Urinary bladder (tissue), 4 donors: ENCODE results near the gene LCE7A. TPM values are rescaled to one million over a fixed set of nuclear protein-coding genes. Genes with fewer than 3 reads are reported as not detected.

ENCODE experiments used
- DNase-seq: peaks from one replicate; pipeline ENCODE4 v3.0.0-alpha.2; 2015; ENCODE audit errors: extremely low spot score
- H3K27ac ChIP-seq: one replicate; pipeline ENCODE4 v1.5.1; 2013; ENCODE audit warnings: low read depth, mild to moderate bottlenecking, moderate library complexity
- H3K36me3 ChIP-seq: one replicate; pipeline ENCODE4 v1.6.1; 2013; ENCODE audit warnings: mild to moderate bottlenecking, moderate library complexity; ENCODE audit not compliant: insufficient read depth
- H3K4me1 ChIP-seq: one replicate; pipeline ENCODE4 v1.6.1; 2013; ENCODE audit warnings: mild to moderate bottlenecking, moderate library complexity; ENCODE audit not compliant: insufficient read depth
- H3K4me3 ChIP-seq: one replicate; pipeline ENCODE4 v1.5.1; 2013; ENCODE audit warnings: low read depth, low read length
- WGBS: extraction: QIAGEN DNeasy Blood & Tissue Kit; methylation state at CpG from one replicate; pipeline ENCODE4 v1.1.7; 2013; 5-methylcytosine and 5-hydroxymethylcytosine counted together
- polyA plus RNA-seq: library from polyadenylated mRNA; stranded (reverse); fragments of 200-250 nt; gene quantifications from one replicate; pipeline ENCODE4 v1.2.3, GENCODE V29; 2013
- total RNA-seq: library from RNA; depleted of rRNA; stranded (reverse); fragments of >200 nt; gene quantifications from one replicate; pipeline ENCODE4 v1.2.3, GENCODE V29; 2014
- donor health status: healthy with polysubstance abuse.
- donor health status: healthy.

LCE7A gene
- total and polyA plus RNA-seq, 2 donors = not detected

DNA sequence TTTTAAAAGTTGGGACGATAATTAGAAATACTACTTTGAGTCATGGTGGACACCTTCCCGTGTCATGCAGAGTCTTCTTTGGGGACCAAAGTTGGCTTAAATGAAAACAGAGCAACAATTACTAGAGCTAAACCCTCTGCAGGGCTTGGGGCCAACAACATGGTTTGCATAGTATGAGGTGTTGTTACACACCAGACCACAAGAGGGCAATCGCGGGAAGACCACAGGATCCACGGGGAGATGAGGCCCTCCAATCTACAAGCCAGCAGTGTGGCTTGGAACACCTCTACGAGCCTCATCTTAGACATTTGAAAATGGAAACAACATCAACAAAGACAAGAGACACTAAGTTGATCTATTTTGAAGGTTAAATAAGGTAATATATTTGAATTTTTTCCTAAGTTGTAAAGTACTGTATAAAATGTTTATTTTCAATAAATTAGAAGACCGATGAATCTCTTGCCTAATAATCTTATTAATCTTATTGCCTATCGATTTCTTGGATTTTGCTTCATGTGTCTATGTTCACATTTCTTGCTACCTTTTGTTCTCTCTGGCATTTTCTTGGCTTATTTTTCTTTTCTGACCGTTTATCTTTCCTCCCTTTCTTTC, 10.1 kb downstream of the LCE7A start:
- Histone ChIP-seq H3K4me1 (no peaks in the 10 kb centered on the region), H3K4me3 (no peak overlapping the region), H3K27ac (no peak overlapping the region), H3K36me3 (no peaks in the 10 kb centered on the region)
- 42% methylated on average over 9 of the region's 9 CpGs for WGBS
- peak; percentile 18 for DNase-seq

DNA sequence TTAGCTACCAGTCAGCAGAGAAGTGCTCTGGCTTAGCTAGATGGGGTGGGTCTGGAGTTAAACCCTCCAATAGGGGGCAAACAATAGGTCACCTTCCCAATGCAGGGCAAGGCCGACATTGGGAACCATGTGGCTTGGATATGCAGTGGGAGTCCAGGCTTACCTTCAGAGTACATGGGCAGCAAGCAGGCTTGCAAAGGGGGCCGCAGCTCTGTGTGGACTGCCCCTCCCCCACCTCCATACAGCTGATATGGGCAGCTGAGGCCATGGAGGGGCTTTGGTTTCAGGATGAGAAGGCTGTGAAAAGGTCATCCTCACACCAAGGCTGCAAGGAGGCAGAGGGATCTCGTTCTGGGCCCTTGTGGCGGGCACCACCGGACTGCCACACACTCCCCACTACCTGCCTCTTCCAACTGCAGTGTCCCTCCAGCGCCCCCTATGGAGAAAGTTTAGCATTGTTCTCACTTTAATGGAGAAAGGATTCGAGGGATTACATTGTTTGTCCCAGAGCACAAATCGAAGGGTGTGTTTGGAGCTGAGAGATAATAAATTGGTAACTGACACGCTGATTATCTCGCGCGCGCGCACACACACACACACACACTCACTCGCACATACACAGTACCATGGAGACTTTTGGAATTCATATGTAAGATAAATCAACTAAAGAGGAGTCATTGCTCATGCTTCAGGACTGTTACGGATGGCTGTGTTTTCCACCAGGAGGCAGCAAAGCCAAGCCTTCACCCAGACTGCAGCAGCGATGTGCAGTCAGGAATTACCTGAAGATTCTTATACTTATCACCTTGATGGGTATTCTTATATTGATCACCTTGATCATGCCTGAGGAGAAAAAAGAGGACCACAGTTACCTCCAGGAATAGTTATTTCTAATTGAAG, 11.3 kb downstream of the LCE7A start:
- no peaks in the 10 kb centered on the region for H3K36me3 ChIP-seq
- no peaks in the 10 kb centered on the region for H3K4me1 ChIP-seq
- 47% methylated on average over 17 of the region's 17 CpGs for WGBS
- DNase-seq = no peak
- H3K27ac ChIP-seq = no peak overlapping the region
- no peak overlapping the region for H3K4me3 ChIP-seq

DNA sequence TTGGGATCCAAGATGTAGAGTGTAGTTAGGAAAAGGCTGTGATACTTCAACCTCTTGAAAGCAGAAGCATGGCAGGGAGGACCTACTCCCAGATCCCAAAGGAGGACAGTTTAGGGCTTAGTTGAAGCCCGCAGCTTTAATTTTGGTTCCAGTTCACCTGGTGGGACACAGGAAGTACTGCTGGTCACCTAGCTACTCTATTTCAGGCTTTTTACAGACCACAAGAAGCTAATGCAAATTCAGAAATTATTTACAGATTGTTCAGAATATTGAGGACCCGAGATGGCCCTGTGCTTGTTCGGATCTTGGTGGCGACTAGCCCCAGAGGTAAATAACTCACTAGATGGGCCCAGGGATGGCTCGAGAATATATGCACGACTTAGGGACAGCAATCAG, 11.9 kb downstream of the LCE7A start:
- no peak for DNase-seq
- Histone ChIP-seq H3K36me3 (no peaks in the 10 kb centered on the region), H3K27ac (no peak overlapping the region), H3K4me3 (no peak overlapping the region), H3K4me1 (no peaks in the 10 kb centered on the region)
- WGBS = 90% methylated on average over 6 of the region's 6 CpGs

DNA sequence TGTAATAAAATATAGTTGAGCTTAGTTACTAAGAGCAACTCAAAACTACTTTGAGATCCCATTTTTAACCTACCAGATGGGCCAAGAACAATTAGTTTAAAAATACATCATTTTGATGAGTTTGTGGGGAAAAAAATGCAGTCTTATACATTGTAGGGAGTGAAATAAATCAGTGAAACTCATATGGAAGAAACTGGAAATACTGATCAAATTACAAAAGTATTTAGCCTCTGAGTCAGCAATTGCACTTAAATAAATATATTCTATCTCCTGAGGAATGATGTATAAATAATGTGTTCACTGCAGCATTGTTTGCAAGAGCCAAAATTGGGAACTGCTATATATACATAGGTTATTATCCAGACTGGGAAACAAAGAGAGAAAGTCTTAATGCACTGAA, 13.7 kb downstream of the LCE7A start:
- Histone ChIP-seq H3K4me1 (no peaks in the 10 kb centered on the region), H3K27ac (no peak overlapping the region), H3K4me3 (no peak overlapping the region), H3K36me3 (no peaks in the 10 kb centered on the region)
- peak; percentile 10 for DNase-seq

GRCh38 chr1:152876827-152877226, 17.0 kb downstream of the LCE7A start:
- Histone ChIP-seq H3K36me3 (no peaks in the 10 kb centered on the region), H3K27ac (no peak overlapping the region), H3K4me1 (no peaks in the 10 kb centered on the region), H3K4me3 (no peak overlapping the region)
- 86% methylated on average over 1 of the region's 1 CpG for WGBS
- no peak for DNase-seq

GRCh38 chr1:152878042-152878441, 18.2 kb downstream of the LCE7A start, which contains the start of gene SMCP:
Gene SMCP, plus strand, starts transcription at chr1:152878322. Its CDS starts 6,101 bp downstream, at chr1:152884423.
- H3K4me3 ChIP-seq = no peak within 1 kb of the TSS
- H3K27ac ChIP-seq = no peak within 1 kb of the TSS
- H3K4me1 ChIP-seq = no peaks in the 10 kb centered on the region
- DNase-seq = no peak
- WGBS = 19% methylated on average over 1 of the region's 1 CpG
- H3K36me3 ChIP-seq = no peaks in the 10 kb centered on the region

- peak overlapping the region; percentile 48 for H3K27ac ChIP-seq
- no peaks in the 10 kb centered on the region for H3K4me1 ChIP-seq
- H3K36me3 ChIP-seq = no peaks in the 10 kb centered on the region
- no peak overlapping the region for H3K4me3 ChIP-seq
- DNase-seq = no peak
These were observed 19.9 kb downstream of the LCE7A start for GRCh38 chr1:152879559-152880198.

- 80% methylated on average over 4 of the region's 4 CpGs for WGBS
- Histone ChIP-seq H3K36me3 (no peaks in the 10 kb centered on the region), H3K27ac (peak overlapping the region; percentile 48), H3K4me1 (no peaks in the 10 kb centered on the region), H3K4me3 (no peak overlapping the region)
- DNase-seq = no peak
These were observed 20.5 kb downstream of the LCE7A start for GRCh38 chr1:152880316-152880715.

GRCh38 chr1:152880907-152881306, 21.1 kb downstream of the LCE7A start:
- H3K27ac ChIP-seq = peak overlapping the region; percentile 31
- H3K4me1 ChIP-seq = no peaks in the 10 kb centered on the region
- H3K36me3 ChIP-seq = no peaks in the 10 kb centered on the region
- WGBS = 65% methylated on average over 5 of the region's 5 CpGs
- no peak overlapping the region for H3K4me3 ChIP-seq
- no peak for DNase-seq

GRCh38 chr1:152884085-152884484, 24.3 kb downstream of the LCE7A start:
- Histone ChIP-seq H3K4me1 (no peaks in the 10 kb centered on the region), H3K36me3 (no peaks in the 10 kb centered on the region), H3K4me3 (no peak overlapping the region), H3K27ac (no peak overlapping the region)
- DNase-seq = no peak

- Histone ChIP-seq H3K4me1 (no peaks in the 10 kb centered on the region), H3K36me3 (no peaks in the 10 kb centered on the region), H3K27ac (no peak overlapping the region), H3K4me3 (no peak overlapping the region)
- DNase-seq = no peak
- WGBS = 98% methylated on average over 1 of the region's 1 CpG
These were observed 24.7 kb downstream of the LCE7A start for GRCh38 chr1:152884506-152884905.

GRCh38 chr1:152884966-152885624, 25.3 kb downstream of the LCE7A start:
- Histone ChIP-seq H3K4me3 (no peak overlapping the region), H3K36me3 (no peaks in the 10 kb centered on the region), H3K4me1 (no peaks in the 10 kb centered on the region), H3K27ac (no peak overlapping the region)
- 66% methylated on average over 4 of the region's 4 CpGs for WGBS
- DNase-seq = no peak

DNA sequence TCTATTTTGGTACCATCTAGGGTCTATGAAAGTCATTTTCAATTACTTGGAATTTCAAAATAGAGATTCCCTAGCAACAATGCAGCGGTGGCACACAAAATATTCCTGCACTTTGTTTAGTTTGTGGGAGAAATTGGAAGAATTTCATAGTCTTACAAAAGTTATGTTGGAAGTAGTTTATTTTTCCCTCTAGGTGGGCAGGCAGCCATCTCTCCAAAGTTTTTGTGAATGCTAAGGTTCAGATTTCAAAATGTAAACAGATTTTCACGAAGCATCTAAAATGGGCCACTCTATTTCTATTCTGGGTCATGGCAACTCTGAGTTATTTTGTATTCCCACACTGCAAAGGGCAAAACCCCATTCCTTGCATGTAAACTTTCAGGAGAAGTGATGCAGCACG, 26.3 kb downstream of the LCE7A start:
- H3K36me3 ChIP-seq = no peaks in the 10 kb centered on the region
- H3K27ac ChIP-seq = no peak overlapping the region
- H3K4me1 ChIP-seq = no peaks in the 10 kb centered on the region
- no peak for DNase-seq
- no peak overlapping the region for H3K4me3 ChIP-seq
- WGBS = 16% methylated on average over 3 of the region's 3 CpGs
